HepG2 (cell line): ENCODE data around the gene AGK. TPM values are rescaled to one million over a fixed set of nuclear protein-coding genes. Genes with fewer than 3 reads are reported as not detected.

Experiments used
- ATAC-seq: fragments of 200-7000 bp; cut with Tn5 transposase; 3 replicates; pipeline ENCODE4 v1.9.1; 2020; ENCODE audit warnings: mild to moderate bottlenecking, moderate library complexity
- BruUV-seq: library from RNA; stranded (reverse); fragments of 400-500 nt; replicated peaks from 2 replicates; lab custom pipeline; 2021; lab: Mats Ljungman, UMichigan
- CTCF ChIA-PET: fragments of 300-600 bp; formaldehyde crosslinking; extraction: SDS; loops from one replicate; lab custom pipeline; 2021; ENCODE audit warnings: low total read pairs, inconsistent platforms, low intra/inter-chr PET ratio; lab: Yijun Ruan, JAX
- POLR2A ChIA-PET: fragments of 350-600 bp; sonication (Branson Sonifier 250); formaldehyde crosslinking; loops from one replicate; lab custom pipeline; 2020; ENCODE audit warnings: antibody characterized with exemption, inconsistent platforms; lab: Yijun Ruan, JAX
- DNase-seq: peaks from one replicate; pipeline ENCODE4 v3.0.0-alpha.2; 2015; ENCODE audit warnings: low spot score
- FAIRE-seq: peaks from 3 replicates; lab custom pipeline; 2011; peaks lifted over from hg19 to GRCh38; lab: Jason Lieb, UNC
- H2AFZ ChIP-seq: one replicate; pipeline ENCODE4 v1.6.1; 2011; ENCODE audit warnings: low read length, inconsistent platforms
- H3K27ac ChIP-seq: fragments of 300-600 bp; 3 replicates; pipeline ENCODE4 v1.8.0; 2011; ENCODE audit warnings: mixed run types, mild to moderate bottlenecking, mixed read lengths, low read length, inconsistent platforms; ENCODE audit not compliant: insufficient read depth; ENCODE audit errors: extremely low read length
- H3K27me3 ChIP-seq, 2 experiments: fragments of 200-600 bp in 1 of 2; 2 replicates in 1 of 2; 3 replicates in 1 of 2; pipeline versions ENCODE4 v1.6.0 to v1.8.0; 2011; ENCODE audit warnings: low read length in 2 of 2, mild to moderate bottlenecking in 2 of 2, moderate library complexity in 2 of 2, inconsistent platforms in 1 of 2; ENCODE audit not compliant: insufficient read depth in 2 of 2, control insufficient read depth in 1 of 2
- H3K36me3 ChIP-seq, 2 experiments: fragments of 200-600 bp in 1 of 2; replicated peaks in 1 of 2; 2 replicates in 1 of 2; 3 replicates in 1 of 2; pipeline versions ENCODE4 v1.5.1 to v1.8.0; 2011; ENCODE audit warnings: low read length in 2 of 2, inconsistent platforms in 1 of 2; ENCODE audit not compliant: insufficient read depth in 2 of 2, control insufficient read depth in 1 of 2
- H3K4me1 ChIP-seq: 2 replicates; pipeline ENCODE4 v1.5.1; 2012; ENCODE audit warnings: low read length, inconsistent platforms; ENCODE audit not compliant: insufficient read depth
- H3K4me2 ChIP-seq: 2 replicates; pipeline ENCODE4 v1.6.0; 2011; ENCODE audit warnings: low read depth, low read length, inconsistent platforms
- H3K4me3 ChIP-seq, 3 experiments: fragments of 200-600 bp in 1 of 3; sonication (generic), shearing (Covaris generic) in 1 of 3; replicated peaks in 1 of 3; 2 replicates each; pipeline ENCODE4 v1.5.1; 2011 to 2016; ENCODE audit warnings: low read length in 3 of 3, inconsistent platforms in 2 of 3, low read depth in 2 of 3, mild to moderate bottlenecking in 2 of 3, control low read depth in 1 of 3, mixed read lengths in 1 of 3; ENCODE audit not compliant: insufficient read depth in 1 of 3
- H3K79me2 ChIP-seq: one replicate; pipeline ENCODE4 v1.6.1; 2011; ENCODE audit warnings: low read length, inconsistent platforms; ENCODE audit not compliant: insufficient read depth
- H3K9ac ChIP-seq: 2 replicates; pipeline ENCODE4 v1.6.0; 2011; ENCODE audit warnings: mild to moderate bottlenecking, low read depth, low read length, inconsistent platforms; ENCODE audit not compliant: insufficient read depth
- H3K9me3 ChIP-seq: 2 replicates; pipeline ENCODE4 v1.5.1; 2012; ENCODE audit warnings: mild to moderate bottlenecking, low read length
- H4K20me1 ChIP-seq: 2 replicates; pipeline ENCODE4 v1.6.0; 2011; ENCODE audit warnings: inconsistent platforms, mild to moderate bottlenecking, low read length, moderate library complexity; ENCODE audit not compliant: insufficient read depth
- MTA1 ChIP-seq: sonication (generic); formaldehyde crosslinking; IDR thresholded peaks from 2 replicates; pipeline ENCODE4 v1.4.0; 2020; ENCODE audit warnings: missing genetic modification reagents, mild to moderate bottlenecking, borderline replicate concordance
- THAP11 ChIP-seq: IDR thresholded peaks from 2 replicates; pipeline ENCODE4 v1.6.1; 2016; ENCODE audit warnings: missing biosample characterization, missing genetic modification reagents
- ZBTB10 ChIP-seq: sonication (generic); formaldehyde crosslinking; IDR thresholded peaks from 2 replicates; pipeline ENCODE4 v1.4.0; 2020; ENCODE audit warnings: missing genetic modification reagents, borderline replicate concordance
- ZNF143 ChIP-seq: sonication (generic); formaldehyde crosslinking; IDR thresholded peaks from 2 replicates; pipeline ENCODE4 v1.4.0; 2020; ENCODE audit warnings: missing genetic modification reagents
- ZNF580 ChIP-seq: IDR thresholded peaks from 2 replicates; pipeline ENCODE4 v1.6.1; 2016; ENCODE audit warnings: low read depth, borderline replicate concordance
- WGBS: methylation state at CpG from one replicate; pipeline ENCODE4 v1.1.6; 2017; ENCODE audit warnings: low lambda C conversion rate; 5-methylcytosine and 5-hydroxymethylcytosine counted together
- in situ Hi-C: cut with HindIII; loops from 2 replicates; pipeline ENCODE4 v1.10.0; 2017; ENCODE audit warnings: low pct_unique_long_range_greater_than_20kb; ENCODE audit not compliant: extremely low pct_ligation_motif_present
- intact Hi-C: fragments of 100-400 bp; cut with micrococcal nuclease; formaldehyde crosslinking; loops from one replicate; pipeline ENCODE4 v1.10.0; 2022; ENCODE audit not compliant: unreplicated experiment
- polyA plus RNA-seq, 8 experiments: library from polyadenylated mRNA; depleted of rRNA in 3 of 8; stranded (reverse) in 7 of 8; unstranded in 1 of 8; fragments of >200 nt; fragmentation: Illumina TruSeq in 4 of 8; extraction: Trizol in 4 of 8; gene quantifications; 2 replicates each; pipeline versions ENCODE4 v1.2.1 to v1.2.3, GENCODE V29; 2011 to 2016; ENCODE audit warnings: low read depth in 4 of 8, missing spikeins in 1 of 8, mixed read lengths in 1 of 8; ENCODE audit not compliant: insufficient read depth in 1 of 8
- total RNA-seq, 5 experiments: library from RNA; depleted of rRNA; stranded (reverse); fragments of >200 nt; fragmentation: Illumina TruSeq; extraction: Trizol; gene quantifications; 2 replicates each; pipeline ENCODE4 v1.2.3, GENCODE V29; 2016; ENCODE audit warnings: low read depth in 1 of 5

Gene AGK
- total and polyA plus RNA-seq, 2 of the 13 experiments (the other 11 are each of a cell fraction or from before 2014, with no cell fraction given), result 23.7 to 30.1 TPM

GRCh38 chr7:141563956-141564623 is 12.9 kb downstream of the AGK start:
- 88% methylated on average over 2 of the region's 2 CpGs for WGBS
- ATAC-seq (no peak), FAIRE-seq (no peak), DNase-seq (no peak)
- no peaks in the 10 kb centered on the region for H3K27me3 ChIP-seq
- CTCF ChIA-PET, result no interaction called here
- BruUV-seq, result no TSS peak
- no peaks in the 10 kb centered on the region for H3K4me1 ChIP-seq
- in situ Hi-C loops, result no loop called here
- TF ChIP-seq ZNF143 (CRISPR knock-in tag) (peak; percentile 78), ZBTB10 (CRISPR knock-in tag) (no peak), ZNF580 (CRISPR knock-in tag) (no peak), THAP11 (CRISPR knock-in tag) (peak; percentile 89), MTA1 (CRISPR knock-in tag) (no peak)
- H3K9ac ChIP-seq, result no peak overlapping the region
- no peak overlapping the region for H2AFZ ChIP-seq
- H3K4me2 ChIP-seq, result no peak overlapping the region
- POLR2A ChIA-PET, result no interaction called here
- H4K20me1 ChIP-seq, result no peaks in the 10 kb centered on the region
- intact Hi-C loops, result no loop called here
- no peaks in the 10 kb centered on the region for H3K79me2 ChIP-seq
- H3K4me3 ChIP-seq, result no peak overlapping the region
- H3K36me3 ChIP-seq, result peaks cover 5 to 19% of the 10 kb centered on the region in 2 experiments; a peak in 4 of 5 replicates
- no peaks in the 10 kb centered on the region for H3K9me3 ChIP-seq
- H3K27ac ChIP-seq, result no peak overlapping the region
